WTC11 (cell line): ENCODE results near the gene GPR132. TPM values are rescaled to one million over a fixed set of nuclear protein-coding genes. Genes with fewer than 3 reads are reported as not detected.

Experiments
- ATAC-seq: fragments of 200-7000 bp; cut with Tn5 transposase; 2 replicates; pipeline ENCODE4 v1.10.0; 2021; ENCODE audit warnings: mild to moderate bottlenecking, moderate library complexity
- CTCF ChIA-PET: fragments of 300-600 bp; sonication (Branson Sonifier 250); formaldehyde crosslinking; loops from one replicate; lab custom pipeline; 2021; ENCODE audit warnings: antibody characterized with exemption; lab: Charles Lee
- POLR2A ChIA-PET: fragments of 350-600 bp; sonication (Branson Sonifier 250); formaldehyde crosslinking; loops from one replicate; lab custom pipeline; 2021; ENCODE audit warnings: antibody characterized with exemption; lab: Charles Lee
- DNase-seq: peaks from one replicate; pipeline ENCODE4 v3.0.0; 2021; ENCODE audit warnings: low spot score
- H3K27ac Mint-ChIP-seq: 2 replicates; pipeline ENCODE4 v1.8.0; 2021; ENCODE audit warnings: mixed read lengths
- H3K27me3 Mint-ChIP-seq: 2 replicates; pipeline ENCODE4 v1.8.0; 2021; ENCODE audit warnings: low read depth, mild to moderate bottlenecking, moderate library complexity, mixed read lengths
- H3K36me3 Mint-ChIP-seq: 2 replicates; pipeline ENCODE4 v1.8.0; 2021; ENCODE audit warnings: mixed read lengths
- H3K4me1 Mint-ChIP-seq: 2 replicates; pipeline ENCODE4 v1.8.0; 2022; ENCODE audit warnings: mixed read lengths
- H3K4me3 Mint-ChIP-seq: 2 replicates; pipeline ENCODE4 v1.8.0; 2021; ENCODE audit warnings: mild to moderate bottlenecking, moderate library complexity, mixed read lengths
- H3K9me3 Mint-ChIP-seq: 2 replicates; pipeline ENCODE4 v1.8.0; 2021; ENCODE audit warnings: mixed read lengths
- AFF4 ChIP-seq: sonication (generic); formaldehyde crosslinking; IDR thresholded peaks from 2 replicates; pipeline ENCODE4 v1.8.1; 2023; ENCODE audit warnings: mild to moderate bottlenecking, missing genetic modification reagents, borderline replicate concordance
- AR ChIP-seq: fragments of 250-450 bp; sonication (Bioruptor Pico); IDR thresholded peaks from 2 replicates; pipeline ENCODE4 v1.9.0; 2021; ENCODE audit warnings: mild to moderate bottlenecking
- ARID4B ChIP-seq: sonication (generic); formaldehyde crosslinking; IDR thresholded peaks from 2 replicates; pipeline ENCODE4 v1.8.0; 2023; ENCODE audit warnings: missing genetic modification reagents, mild to moderate bottlenecking, borderline replicate concordance
- ATF2 ChIP-seq: sonication (generic); formaldehyde crosslinking; IDR thresholded peaks from 2 replicates; pipeline ENCODE4 v1.8.1; 2022; ENCODE audit warnings: low read depth, missing genetic modification reagents, borderline replicate concordance
- CREB1 ChIP-seq: sonication (generic); formaldehyde crosslinking; IDR thresholded peaks from 2 replicates; pipeline ENCODE4 v1.8.0; 2023; ENCODE audit warnings: mild to moderate bottlenecking, missing genetic modification reagents
- ERG ChIP-seq: fragments of 250-450 bp; sonication (Bioruptor Pico); IDR thresholded peaks from 2 replicates; pipeline ENCODE4 v1.8.0; 2021; ENCODE audit warnings: mild to moderate bottlenecking
- ESRRA ChIP-seq: sonication (generic); formaldehyde crosslinking; IDR thresholded peaks from 2 replicates; pipeline ENCODE4 v1.8.1; 2022; ENCODE audit warnings: mild to moderate bottlenecking, missing genetic modification reagents, borderline replicate concordance
- GRHL2 ChIP-seq: fragments of 250-450 bp; sonication (Bioruptor Pico); IDR thresholded peaks from 2 replicates; pipeline ENCODE4 v1.8.0; 2022; ENCODE audit warnings: mild to moderate bottlenecking, moderate library complexity; ENCODE audit not compliant: insufficient replicate concordance, severe bottlenecking
- IRF2 ChIP-seq: sonication (generic); formaldehyde crosslinking; IDR thresholded peaks from 2 replicates; pipeline ENCODE4 v1.8.0; 2022; ENCODE audit warnings: low read depth, missing genetic modification reagents, borderline replicate concordance
- KAT7 ChIP-seq: sonication (generic); formaldehyde crosslinking; IDR thresholded peaks from 2 replicates; pipeline ENCODE4 v1.8.1; 2023; ENCODE audit warnings: missing genetic modification reagents, mild to moderate bottlenecking, borderline replicate concordance
- PREB ChIP-seq: sonication (generic); formaldehyde crosslinking; IDR thresholded peaks from 2 replicates; pipeline ENCODE4 v1.8.1; 2022; ENCODE audit warnings: mild to moderate bottlenecking, missing genetic modification reagents, moderate library complexity, borderline replicate concordance
- PRRX2 ChIP-seq: fragments of 250-450 bp; sonication (Bioruptor Pico); IDR thresholded peaks from 2 replicates; pipeline ENCODE4 v1.8.0; 2021; ENCODE audit warnings: mild to moderate bottlenecking
- USF1 ChIP-seq: sonication (generic); formaldehyde crosslinking; IDR thresholded peaks from 2 replicates; pipeline ENCODE4 v1.8.0; 2022; ENCODE audit warnings: mild to moderate bottlenecking, missing genetic modification reagents
- ZBTB43 ChIP-seq: sonication (generic); formaldehyde crosslinking; IDR thresholded peaks from 2 replicates; pipeline ENCODE4 v1.8.1; 2023; ENCODE audit warnings: mild to moderate bottlenecking, missing genetic modification reagents
- ZMAT4 ChIP-seq: fragments of 250-450 bp; sonication (Bioruptor Pico); IDR thresholded peaks from 2 replicates; pipeline ENCODE4 v1.9.0; 2021; ENCODE audit warnings: mild to moderate bottlenecking
- ZNF263 ChIP-seq: sonication (generic); formaldehyde crosslinking; IDR thresholded peaks from 2 replicates; pipeline ENCODE4 v1.8.1; 2022; ENCODE audit warnings: low read depth, mild to moderate bottlenecking, moderate library complexity, missing genetic modification reagents
- total RNA-seq: library from RNA; stranded (reverse); gene quantifications from 3 replicates; pipeline ENCODE4 v1.2.3, GENCODE V29; 2021

The GPR132 gene
- total RNA-seq, 1 experiment from 2014 or later: 0.13 TPM

- TF ChIP-seq ERG (CRISPR knock-in tag): no peak
- TF ChIP-seq PRRX2 (CRISPR knock-in tag): no peak
- TF ChIP-seq ZMAT4: no peak
- TF ChIP-seq ARID4B (CRISPR knock-in tag): no peak
Measured at GRCh38 chr14:105107781-105108515, 42.7 kb upstream of the GPR132 start (continued).

GRCh38 chr14:105107351-105107750 lies 42.1 kb upstream of the GPR132 start:
- POLR2A ChIA-PET: no interaction called here
- H3K4me3 Mint-ChIP-seq: no peak overlapping the region
- H3K36me3 Mint-ChIP-seq: no peaks in the 10 kb centered on the region
- ATAC-seq (no peak), DNase-seq (no peak)
- H3K27ac Mint-ChIP-seq: no peak overlapping the region
- no peaks in the 10 kb centered on the region for H3K9me3 Mint-ChIP-seq
- CTCF ChIA-PET: interaction anchor here (0.7 to 1.8 kb wide), 4 partner anchors 13 to 281 kb away, joined by 3 to 5 read pairs (median 4); no protein-coding TSS in a partner anchor
- H3K27me3 Mint-ChIP-seq: peaks cover 9% of the 10 kb centered on the region; the same call in 1 of the 2 replicates
- no peaks in the 10 kb centered on the region for H3K4me1 Mint-ChIP-seq
- TF ChIP-seq ATF2 (CRISPR knock-in tag) (no peak), ZBTB43 (CRISPR knock-in tag) (no peak), ZNF263 (CRISPR knock-in tag) (no peak), PREB (no peak), CREB1 (no peak), AFF4 (CRISPR knock-in tag) (no peak), USF1 (CRISPR knock-in tag) (no peak), IRF2 (CRISPR knock-in tag) (no peak), ESRRA (CRISPR knock-in tag) (no peak), KAT7 (CRISPR knock-in tag) (no peak), GRHL2 (CRISPR knock-in tag) (no peak), AR (no peak)
